ENCODE results near the gene DGKZ.

DGKZ gene

GRCh38 chr11:46393759-46394158, 46.5 kb downstream of the DGKZ start:
- no peak overlapping the region for H3K9ac ChIP-seq (ENCODE audit: low read length)
- no peaks in the 10 kb centered on the region for H3K79me2 ChIP-seq (ENCODE audit: insufficient read depth, low read length)
- no peaks in the 10 kb centered on the region for H3K36me3 ChIP-seq (ENCODE audit: low read length)
- H3K9me3 ChIP-seq (ENCODE audit: insufficient read depth, low read length) = no peaks in the 10 kb centered on the region
- H3K4me3 ChIP-seq (ENCODE audit: insufficient read depth, low read length, poor library complexity, severe bottlenecking) = no peak overlapping the region
- H3K27ac ChIP-seq (ENCODE audit: low read depth, low read length) = no peak overlapping the region
- H3F3A ChIP-seq (ENCODE audit: insufficient read depth) = no peaks in the 10 kb centered on the region
- no peak overlapping the region for H3K4me2 ChIP-seq (ENCODE audit: low read depth, low read length, poor library complexity, severe bottlenecking)
- H2AFZ ChIP-seq (ENCODE audit: low read depth, low read length, severe bottlenecking) = no peak overlapping the region
- TF ChIP-seq CTCF (IDR thresholded peaks at IDR 0.05; ENCODE audit: insufficient read depth, low read length, poor library complexity, severe bottlenecking) (no peak), EZH2phosphoT487 (conservative IDR thresholded peaks at IDR 0.05; ENCODE audit: low read length) (no peak)
- peaks cover 4% of the 10 kb centered on the region; the same call in 1 of the 2 replicates for H4K20me1 ChIP-seq (ENCODE audit: low read depth, low read length)
- no peaks in the 10 kb centered on the region for H3K27me3 ChIP-seq (ENCODE audit: low read length)
- no peaks in the 10 kb centered on the region for H3K9me2 ChIP-seq (replicated peaks; ENCODE audit: insufficient read depth, low read length)

DNA sequence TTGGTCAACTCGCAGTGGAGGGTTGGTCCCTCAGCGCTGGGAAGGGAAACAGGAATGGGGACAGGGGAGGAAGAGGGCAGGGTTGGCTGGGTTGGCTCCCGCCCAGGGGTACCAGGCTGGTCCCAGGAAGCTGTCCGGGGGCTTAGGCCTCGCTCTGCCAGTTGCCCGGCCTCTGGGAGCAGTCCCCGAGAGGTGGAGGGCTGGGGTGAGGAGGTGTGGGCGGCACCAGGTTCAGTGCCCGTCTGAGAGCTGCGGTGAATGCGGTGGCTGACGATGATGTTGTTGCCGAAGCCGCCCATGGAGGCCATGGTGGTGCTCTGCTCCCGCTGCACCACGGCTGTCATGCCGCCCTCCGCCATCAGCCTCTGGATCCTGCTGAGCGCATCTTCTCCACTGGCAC, 50.3 kb downstream of the DGKZ start:
- no peak overlapping the region for H3K4me2 ChIP-seq (ENCODE audit: low read depth, low read length, poor library complexity, severe bottlenecking)
- no peaks in the 10 kb centered on the region for H3K79me2 ChIP-seq (ENCODE audit: insufficient read depth, low read length)
- TF ChIP-seq CTCF (IDR thresholded peaks at IDR 0.05; ENCODE audit: insufficient read depth, low read length, poor library complexity, severe bottlenecking) = no peak
- no peak for TF ChIP-seq EZH2phosphoT487 (conservative IDR thresholded peaks at IDR 0.05; ENCODE audit: low read length)
- no peaks in the 10 kb centered on the region for H3K9me2 ChIP-seq (replicated peaks; ENCODE audit: insufficient read depth, low read length)
- H4K20me1 ChIP-seq (ENCODE audit: low read depth, low read length) = no peaks in the 10 kb centered on the region
- H3K4me3 ChIP-seq (ENCODE audit: insufficient read depth, low read length, poor library complexity, severe bottlenecking) = no peak overlapping the region
- no peak overlapping the region for H3K9ac ChIP-seq (ENCODE audit: low read length)
- H3K27me3 ChIP-seq (ENCODE audit: low read length) = no peaks in the 10 kb centered on the region
- no peaks in the 10 kb centered on the region for H3K36me3 ChIP-seq (ENCODE audit: low read length)
- no peaks in the 10 kb centered on the region for H3K9me3 ChIP-seq (ENCODE audit: insufficient read depth, low read length)
- H3K27ac ChIP-seq (ENCODE audit: low read depth, low read length) = no peak overlapping the region
- no peaks in the 10 kb centered on the region for H3F3A ChIP-seq (ENCODE audit: insufficient read depth)
- H2AFZ ChIP-seq (ENCODE audit: low read depth, low read length, severe bottlenecking) = no peak overlapping the region

DNA sequence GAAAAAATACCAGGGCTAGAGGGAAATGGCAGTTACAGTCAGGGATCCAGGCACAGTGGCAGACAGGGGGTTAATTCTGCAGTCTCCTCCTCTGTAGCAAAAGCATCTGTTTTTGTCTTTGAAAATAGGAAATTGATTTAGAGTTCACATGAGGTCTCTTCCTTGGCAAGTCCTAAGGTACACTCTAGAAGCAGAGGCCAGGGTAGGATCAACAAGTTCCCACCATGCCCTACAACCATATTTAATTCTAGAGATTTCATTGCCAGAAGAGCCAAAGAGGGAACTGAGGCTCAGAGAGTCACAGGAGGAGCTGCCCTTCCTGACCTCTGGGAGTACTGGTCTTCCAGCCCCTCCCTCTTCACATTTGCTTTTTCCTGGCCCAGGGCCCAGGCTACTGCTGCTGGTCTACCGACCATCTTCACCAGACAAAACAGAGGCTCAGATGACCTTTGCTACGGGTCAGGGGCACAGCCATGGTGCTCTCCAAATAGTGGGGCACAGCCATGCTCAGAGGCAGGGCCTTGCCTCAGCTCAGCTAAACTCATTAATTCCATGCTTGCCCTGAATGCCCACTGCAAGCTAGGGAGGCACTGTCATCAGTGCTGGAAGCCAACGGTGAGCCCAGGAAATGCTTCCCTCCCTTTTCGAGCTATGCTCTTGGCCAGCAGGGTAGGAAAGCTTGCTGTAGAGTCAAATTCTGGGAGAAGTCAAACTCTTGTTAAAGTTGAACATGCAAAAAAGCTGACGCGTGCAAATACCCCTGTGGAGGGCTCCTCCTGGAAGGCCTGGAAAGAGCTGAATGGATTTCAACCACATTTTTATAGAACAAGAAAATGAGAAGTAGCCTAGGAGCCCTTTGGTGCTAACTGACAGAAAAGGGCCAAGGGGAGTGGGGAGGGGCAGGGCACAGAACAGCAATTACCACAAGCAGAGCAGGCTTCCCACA, 56.0 kb downstream of the DGKZ start:
- Histone ChIP-seq H3K9ac (ENCODE audit: low read length) (no peak overlapping the region), H3K79me2 (ENCODE audit: insufficient read depth, low read length) (no peaks in the 10 kb centered on the region), H3K36me3 (ENCODE audit: low read length) (no peaks in the 10 kb centered on the region), H3F3A (ENCODE audit: insufficient read depth) (no peaks in the 10 kb centered on the region), H4K20me1 (ENCODE audit: low read depth, low read length) (no peaks in the 10 kb centered on the region), H3K9me3 (ENCODE audit: insufficient read depth, low read length) (no peaks in the 10 kb centered on the region), H3K27ac (ENCODE audit: low read depth, low read length) (no peak overlapping the region), H3K27me3 (ENCODE audit: low read length) (no peaks in the 10 kb centered on the region), H3K4me2 (ENCODE audit: low read depth, low read length, poor library complexity, severe bottlenecking) (no peak overlapping the region), H3K4me3 (ENCODE audit: insufficient read depth, low read length, poor library complexity, severe bottlenecking) (no peak overlapping the region), H2AFZ (ENCODE audit: low read depth, low read length, severe bottlenecking) (no peak overlapping the region), H3K9me2 (replicated peaks; ENCODE audit: insufficient read depth, low read length) (no peaks in the 10 kb centered on the region)
- no peak for TF ChIP-seq EZH2phosphoT487 (conservative IDR thresholded peaks at IDR 0.05; ENCODE audit: low read length)
- no peak for TF ChIP-seq CTCF (IDR thresholded peaks at IDR 0.05; ENCODE audit: insufficient read depth, low read length, poor library complexity, severe bottlenecking)
